GM13976 (cell line): Measurements from ENCODE around the gene PPRC1.

Source experiments
- DNase-seq: peaks from one replicate; pipeline ENCODE4 v3.0.0; 2012; ENCODE audit warnings: low spot score
- CTCF ChIP-seq: IDR thresholded peaks from 2 replicates; pipeline ENCODE4 v1.5.1; 2012; ENCODE audit warnings: borderline replicate concordance, mild to moderate bottlenecking; ENCODE audit not compliant: insufficient read depth; ENCODE audit errors: extremely low read depth, missing control alignments, control extremely low read depth
- in situ Hi-C: fragments of 300-500 bp; cut with MboI; formaldehyde crosslinking; loops from one replicate; pipeline ENCODE4 v1.12.0; 2022; ENCODE audit warnings: low sequenced_read_pairs, mixed read lengths, inconsistent platforms; ENCODE audit not compliant: unreplicated experiment

Gene PPRC1

GRCh38 chr10:102123223-102123622 lies 9.6 kb upstream of the PPRC1 start:
- no peak for DNase-seq
- TF ChIP-seq CTCF, result no peak
- in situ Hi-C loops, result no loop called here

- DNase-seq, result no peak
- in situ Hi-C loops, result no loop called here
- no peak for TF ChIP-seq CTCF
Observed at GRCh38 chr10:102131286-102132170, 1.3 kb upstream of the PPRC1 start.

DNA sequence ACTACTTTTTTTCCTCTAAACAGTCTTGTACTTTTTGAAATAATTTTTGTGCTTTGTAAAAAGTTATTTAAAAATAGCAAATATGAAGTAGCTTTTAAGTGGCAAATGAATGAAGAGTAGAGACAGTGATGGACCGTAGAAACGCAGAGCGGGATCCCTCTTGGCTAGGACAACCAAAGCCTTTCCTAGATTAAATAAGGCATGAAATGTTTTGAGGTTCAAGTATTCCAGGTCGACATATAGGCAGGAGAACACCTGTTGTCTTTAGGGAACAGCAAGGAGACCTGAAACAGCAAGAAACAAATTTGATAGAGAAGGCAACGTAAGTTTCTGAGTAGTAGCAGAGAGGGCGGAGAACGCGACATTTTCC lies 662 bp upstream of the PPRC1 start:
- in situ Hi-C loops, result no loop called here
- DNase-seq, result no peak
- no peak for TF ChIP-seq CTCF

DNA sequence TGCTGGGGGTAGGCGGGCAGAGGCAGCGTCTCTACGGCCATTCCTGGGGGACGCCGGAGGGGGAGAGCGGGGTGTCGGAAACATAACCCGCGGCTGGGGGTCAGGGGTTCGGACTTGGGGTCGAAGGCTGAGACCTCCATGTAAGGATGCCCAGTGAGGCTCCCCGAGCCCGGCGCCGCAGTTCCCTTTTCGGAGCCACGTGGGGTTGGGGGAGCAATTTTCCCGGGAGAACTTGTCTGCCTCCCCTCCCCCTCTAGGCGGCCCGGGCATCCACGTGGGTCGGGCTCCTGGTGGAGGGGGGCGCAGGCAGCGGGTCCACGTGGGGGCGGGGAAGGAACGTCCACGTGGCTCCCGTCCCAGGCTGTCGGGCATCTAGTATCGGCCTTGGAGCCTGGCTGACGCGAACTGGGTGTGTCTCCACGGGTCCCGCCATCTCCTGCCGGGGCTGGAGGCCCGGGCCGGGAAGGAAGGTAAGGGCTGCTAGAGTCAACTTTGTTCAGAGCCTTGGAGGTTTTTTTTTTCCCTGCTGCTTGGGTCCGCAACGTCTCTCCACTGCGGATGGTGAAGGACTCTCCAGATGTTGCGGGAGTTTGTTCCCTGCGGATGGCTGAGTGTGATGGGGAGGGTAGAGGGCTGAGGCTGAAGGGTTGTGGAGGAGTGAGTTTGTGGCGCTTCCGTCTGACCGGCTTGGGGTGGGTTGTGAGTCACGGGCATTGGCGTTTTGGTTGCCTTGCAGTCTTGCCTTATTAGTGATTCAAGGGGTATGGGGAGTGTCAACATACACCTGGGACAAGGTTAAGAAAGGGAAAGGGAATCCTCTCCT lies 744 bp downstream of the PPRC1 start:
- in situ Hi-C loops, result no loop called here
- TF ChIP-seq CTCF, result no peak
- DNase-seq, result peak; percentile 75

DNA sequence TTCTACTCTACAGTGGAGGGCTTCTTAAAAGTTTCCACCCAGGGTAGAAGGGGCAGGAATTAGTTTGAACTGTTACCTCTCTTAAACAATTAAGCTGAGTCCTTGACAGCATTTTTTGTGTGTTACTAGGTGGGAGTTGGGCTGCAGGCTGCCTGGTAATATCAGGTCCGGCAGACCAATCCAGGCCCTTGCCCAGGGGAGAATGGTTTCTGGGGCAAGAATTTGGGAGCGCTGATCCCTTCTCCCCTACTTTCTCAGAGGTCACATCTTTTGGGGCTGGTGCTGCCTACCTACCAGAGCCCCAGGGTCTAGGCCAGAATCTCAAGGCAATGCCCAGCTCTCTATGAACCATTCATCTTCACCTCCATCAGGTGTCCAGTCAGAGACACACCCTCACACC lies 1.6 kb downstream of the PPRC1 start:
- DNase-seq, result no peak
- in situ Hi-C loops, result no loop called here
- TF ChIP-seq CTCF, result no peak

DNA sequence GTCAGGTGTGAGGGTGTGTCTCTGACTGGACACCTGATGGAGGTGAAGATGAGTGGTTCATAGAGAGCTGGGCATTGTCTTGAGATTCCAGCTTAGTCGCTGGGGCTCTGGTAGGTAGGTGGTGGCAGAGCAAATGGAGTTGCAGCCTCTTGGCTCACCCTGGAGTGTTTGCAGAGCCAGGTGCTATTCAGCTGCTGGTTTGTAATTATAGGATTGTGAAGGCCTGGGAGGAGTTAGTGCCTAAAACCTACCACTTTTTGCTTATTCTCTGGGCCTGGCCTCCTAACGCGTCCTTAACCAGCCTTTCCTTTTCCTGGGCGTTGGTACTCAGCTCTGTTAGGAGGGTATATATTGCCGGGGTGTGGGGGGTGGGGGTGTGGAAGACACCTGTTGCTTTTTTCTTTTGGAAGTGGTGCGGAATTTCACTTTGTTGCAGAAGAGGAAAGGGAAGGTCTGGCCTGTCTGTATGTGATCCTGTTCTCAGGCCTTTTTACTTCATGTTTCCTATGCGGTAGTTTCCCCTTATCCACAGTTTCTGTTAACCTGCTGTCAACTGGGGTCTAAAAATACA lies 3.2 kb downstream of the PPRC1 start:
- no peak for TF ChIP-seq CTCF
- DNase-seq, result no peak
- in situ Hi-C loops, result no loop called here
